ENCODE data around the gene VARS1.
A peak's percentile ranks its signal among the peaks of the same experiment; 100 is the strongest.
"Not testable (repeated sequence)": the region's sequence is repeated elsewhere in the genome, so short reads cannot be mapped to it uniquely, and the experiment has no call there.

The VARS1 gene

DNA sequence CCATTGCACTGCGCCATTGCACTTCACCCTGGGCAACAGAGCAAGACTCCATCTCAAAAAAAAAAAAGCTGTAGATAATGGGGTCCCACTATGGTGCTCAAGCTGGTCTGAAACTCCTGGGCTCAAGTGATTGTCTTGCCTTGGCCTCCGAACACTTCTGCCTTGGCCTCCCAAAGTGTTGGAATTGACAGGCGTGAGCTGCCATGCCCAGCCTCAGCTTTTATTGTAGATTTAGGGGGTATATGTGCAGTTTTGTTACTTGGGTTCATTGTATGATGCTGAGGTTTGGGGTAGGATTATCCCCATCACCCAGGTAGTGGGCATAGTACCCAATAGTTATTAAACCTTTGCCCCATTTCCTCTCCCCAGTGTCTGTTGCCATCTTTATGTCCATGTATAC, 43.4 kb upstream of the VARS1 start:
- Histone ChIP-seq H3K4me3 (ENCODE audit: low read length) (no peak overlapping the region), H3K27ac (ENCODE audit: low read length) (no peak overlapping the region), H3K4me2 (ENCODE audit: low read length) (no peak overlapping the region), H2AFZ (ENCODE audit: low read depth, low read length) (no peak overlapping the region), H3K79me2 (ENCODE audit: low read length) (peaks cover 44% of the 10 kb centered on the region), H3K9me3 (ENCODE audit: insufficient read depth, low read length) (no peaks in the 10 kb centered on the region), H3K36me3 (replicated peaks; ENCODE audit: low read depth, low read length) (peaks cover 50% of the 10 kb centered on the region), H3K27me3 (ENCODE audit: low read depth, low read length) (no peaks in the 10 kb centered on the region), H4K20me1 (ENCODE audit: insufficient read depth, low read length) (peaks cover 12% of the 10 kb centered on the region), H3K4me1 (ENCODE audit: low read length) (peaks cover 19% of the 10 kb centered on the region), H3K9ac (ENCODE audit: low read length) (no peak overlapping the region)
- TF ChIP-seq, protein P1, sequence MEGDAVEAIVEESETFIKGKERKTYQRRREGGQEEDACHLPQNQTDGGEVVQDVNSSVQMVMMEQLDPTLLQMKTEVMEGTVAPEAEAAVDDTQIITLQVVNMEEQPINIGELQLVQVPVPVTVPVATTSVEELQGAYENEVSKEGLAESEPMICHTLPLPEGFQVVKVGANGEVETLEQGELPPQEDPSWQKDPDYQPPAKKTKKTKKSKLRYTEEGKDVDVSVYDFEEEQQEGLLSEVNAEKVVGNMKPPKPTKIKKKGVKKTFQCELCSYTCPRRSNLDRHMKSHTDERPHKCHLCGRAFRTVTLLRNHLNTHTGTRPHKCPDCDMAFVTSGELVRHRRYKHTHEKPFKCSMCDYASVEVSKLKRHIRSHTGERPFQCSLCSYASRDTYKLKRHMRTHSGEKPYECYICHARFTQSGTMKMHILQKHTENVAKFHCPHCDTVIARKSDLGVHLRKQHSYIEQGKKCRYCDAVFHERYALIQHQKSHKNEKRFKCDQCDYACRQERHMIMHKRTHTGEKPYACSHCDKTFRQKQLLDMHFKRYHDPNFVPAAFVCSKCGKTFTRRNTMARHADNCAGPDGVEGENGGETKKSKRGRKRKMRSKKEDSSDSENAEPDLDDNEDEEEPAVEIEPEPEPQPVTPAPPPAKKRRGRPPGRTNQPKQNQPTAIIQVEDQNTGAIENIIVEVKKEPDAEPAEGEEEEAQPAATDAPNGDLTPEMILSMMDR (IDR thresholded peaks at IDR 0.05; ENCODE audit: low read depth, low read length) = no peak
- TF ChIP-seq EZH2phosphoT487 (IDR thresholded peaks at IDR 0.05; ENCODE audit: low read depth) = no peak

DNA sequence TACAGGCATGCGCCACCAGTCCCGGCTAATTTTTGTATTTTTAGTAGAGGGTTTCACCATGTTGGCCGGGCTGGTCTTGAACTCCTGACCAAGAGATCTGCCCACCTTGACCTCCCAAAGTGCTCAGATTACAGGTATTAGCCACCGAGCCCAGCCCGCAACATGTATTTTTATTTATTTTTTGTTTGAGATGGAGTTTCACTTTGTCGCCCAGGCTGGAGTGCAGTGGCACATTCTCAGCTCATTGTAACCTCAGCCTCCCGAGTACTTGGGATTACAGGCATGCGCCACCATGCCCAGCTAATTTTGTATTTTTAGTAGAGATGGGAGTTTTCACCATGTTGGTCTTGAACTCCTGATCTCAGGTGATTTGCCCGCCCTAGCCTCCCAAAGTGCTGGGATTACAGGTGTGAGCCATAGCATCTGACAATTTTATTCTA, 42.6 kb upstream of the VARS1 start:
- not testable (repeated sequence) for H3K27ac ChIP-seq (ENCODE audit: low read length); H2AFZ ChIP-seq (ENCODE audit: low read depth, low read length); H3K27me3 ChIP-seq (ENCODE audit: low read depth, low read length); H3K4me3 ChIP-seq (ENCODE audit: low read length); H3K9ac ChIP-seq (ENCODE audit: low read length); H3K9me3 ChIP-seq (ENCODE audit: insufficient read depth, low read length)
- Histone ChIP-seq H3K36me3 (replicated peaks; ENCODE audit: low read depth, low read length) (peaks cover 50% of the 10 kb centered on the region), H3K4me2 (ENCODE audit: low read length) (peak overlapping the region; percentile 97; the same call in 1 of the 2 replicates), H3K4me1 (ENCODE audit: low read length) (peaks cover 23% of the 10 kb centered on the region), H4K20me1 (ENCODE audit: insufficient read depth, low read length) (peaks cover 12% of the 10 kb centered on the region), H3K79me2 (ENCODE audit: low read length) (peaks cover 44% of the 10 kb centered on the region)

DNA sequence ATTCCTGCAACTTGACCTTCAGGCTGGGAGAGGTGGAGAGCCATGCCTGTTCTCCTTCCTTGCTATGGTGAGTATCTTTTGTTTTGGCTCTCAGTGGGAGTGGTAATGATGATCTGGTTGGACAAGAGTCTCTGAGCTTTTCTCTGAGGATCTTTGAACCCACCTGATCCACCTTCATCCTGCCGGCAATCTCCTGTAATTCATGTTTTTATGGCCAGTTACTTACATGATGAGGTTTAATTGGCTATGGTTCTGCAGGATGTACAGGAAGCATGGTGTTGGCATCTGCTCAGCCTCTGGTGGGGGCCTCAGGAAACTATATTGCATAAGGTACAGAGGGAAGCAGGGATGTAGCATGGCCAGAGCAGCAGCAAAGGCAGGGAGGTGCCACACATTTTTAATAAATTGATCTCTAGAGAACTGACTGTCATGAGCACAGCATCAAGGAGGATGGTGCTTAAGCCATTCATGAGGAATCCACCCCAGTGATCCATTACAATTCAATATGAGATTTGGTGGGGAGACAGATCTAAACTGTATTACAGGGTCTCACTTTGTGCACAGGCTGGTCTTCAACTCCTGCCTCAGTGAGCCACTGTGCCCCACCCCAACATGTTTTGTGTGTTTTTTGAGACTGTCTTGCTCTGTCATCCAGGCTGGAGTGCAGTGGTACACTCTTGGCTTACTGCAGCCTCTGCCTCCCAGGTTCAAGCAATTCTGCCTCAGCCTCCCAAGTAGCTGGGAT, 42.0 kb upstream of the VARS1 start:
- Histone ChIP-seq H3K9me3 (ENCODE audit: insufficient read depth, low read length) (no peaks in the 10 kb centered on the region), H3K4me1 (ENCODE audit: low read length) (peaks cover 29% of the 10 kb centered on the region), H3K4me3 (ENCODE audit: low read length) (peak overlapping the region; percentile 98), H4K20me1 (ENCODE audit: insufficient read depth, low read length) (peaks cover 12% of the 10 kb centered on the region), H3K4me2 (ENCODE audit: low read length) (peak overlapping the region; percentile 97), H3K27ac (ENCODE audit: low read length) (peak overlapping the region; percentile 88), H3K79me2 (ENCODE audit: low read length) (peaks cover 44% of the 10 kb centered on the region), H2AFZ (ENCODE audit: low read depth, low read length) (no peak overlapping the region), H3K27me3 (ENCODE audit: low read depth, low read length) (no peaks in the 10 kb centered on the region), H3K36me3 (replicated peaks; ENCODE audit: low read depth, low read length) (peaks cover 50% of the 10 kb centered on the region), H3K9ac (ENCODE audit: low read length) (0 out of 2 replicates have a peak overlapping the region, but pooled peaks have one; percentile 99)
- no peak for TF ChIP-seq EZH2phosphoT487 (IDR thresholded peaks at IDR 0.05; ENCODE audit: low read depth)
- TF ChIP-seq, protein P1 (IDR thresholded peaks at IDR 0.05; ENCODE audit: low read depth, low read length) = no peak

DNA sequence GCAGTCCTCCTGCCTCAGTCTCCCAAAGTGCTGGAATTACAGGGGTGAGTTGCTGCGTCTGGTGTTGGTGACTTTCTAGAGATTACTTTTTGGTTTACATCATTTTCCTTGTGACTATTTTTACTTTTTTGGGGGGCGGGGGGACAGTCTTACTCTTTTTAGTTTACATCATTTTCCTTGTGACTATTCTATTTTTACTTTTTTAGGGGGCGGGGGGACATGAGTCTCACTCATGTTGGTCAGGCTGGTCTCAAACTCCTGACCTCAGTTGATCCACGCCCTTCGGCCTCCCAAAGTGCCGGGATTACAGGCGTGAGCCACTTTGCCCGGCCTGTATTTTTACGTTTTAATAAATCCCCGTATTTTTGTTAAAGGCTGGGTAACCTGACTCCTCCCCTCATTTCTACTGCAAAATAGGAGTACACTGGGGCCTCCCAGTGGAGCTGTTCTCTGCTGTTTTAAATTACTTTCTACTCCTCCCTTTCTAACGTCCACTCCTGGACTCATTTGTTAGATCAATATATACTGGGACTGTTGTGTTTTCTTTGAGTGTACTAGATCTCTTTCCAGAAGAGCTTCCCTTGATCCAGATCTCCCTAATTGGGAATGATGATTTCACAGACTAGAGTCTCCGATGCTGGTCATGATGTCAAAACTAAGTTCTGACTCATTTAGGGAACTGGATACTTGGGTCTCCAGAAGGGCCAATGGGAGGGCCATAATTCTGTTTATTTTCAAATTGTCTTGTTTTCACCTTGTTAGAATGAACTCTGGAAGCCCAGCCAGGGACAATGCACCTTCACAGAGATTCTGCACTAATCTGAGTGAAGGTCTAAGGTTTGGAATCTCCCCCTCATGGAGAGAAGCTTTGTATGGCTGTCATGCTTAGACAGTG, 41.2 kb upstream of the VARS1 start:
- peaks cover 44% of the 10 kb centered on the region for H3K79me2 ChIP-seq (ENCODE audit: low read length)
- H3K27ac ChIP-seq (ENCODE audit: low read length) = peak overlapping the region; percentile 88
- peak overlapping the region; percentile 99 for H3K9ac ChIP-seq (ENCODE audit: low read length)
- H3K4me3 ChIP-seq (ENCODE audit: low read length) = peak overlapping the region; percentile 98
- no peaks in the 10 kb centered on the region for H3K9me3 ChIP-seq (ENCODE audit: insufficient read depth, low read length)
- TF ChIP-seq EZH2phosphoT487 (IDR thresholded peaks at IDR 0.05; ENCODE audit: low read depth) = no peak
- TF ChIP-seq, protein P1 (IDR thresholded peaks at IDR 0.05; ENCODE audit: low read depth, low read length) = no peak
- H3K4me2 ChIP-seq (ENCODE audit: low read length) = peak overlapping the region; percentile 97
- no peaks in the 10 kb centered on the region for H3K27me3 ChIP-seq (ENCODE audit: low read depth, low read length)
- no peak overlapping the region for H2AFZ ChIP-seq (ENCODE audit: low read depth, low read length)
- H4K20me1 ChIP-seq (ENCODE audit: insufficient read depth, low read length) = peaks cover 12% of the 10 kb centered on the region
- peaks cover 48% of the 10 kb centered on the region for H3K36me3 ChIP-seq (replicated peaks; ENCODE audit: low read depth, low read length)
- H3K4me1 ChIP-seq (ENCODE audit: low read length) = peaks cover 29% of the 10 kb centered on the region
